Suprapubic skin (tissue), 4 donors: ENCODE measurements around the gene RPS6KA3. TPM values are rescaled to one million over a fixed set of nuclear protein-coding genes. Genes with fewer than 3 reads are reported as not detected.

ENCODE experiments used
- DNase-seq, 2 donors: peaks; one replicate each; pipeline ENCODE4 v3.0.0-alpha.2; 2019; ENCODE audit warnings: low spot score in 2 of 2
- H3K27ac ChIP-seq: fragments of 200-600 bp; sonication (generic); one replicate; pipeline ENCODE4 v1.5.1; 2019
- H3K27me3 ChIP-seq: fragments of 200-600 bp; sonication (generic); one replicate; pipeline ENCODE4 v1.5.1; 2019
- H3K36me3 ChIP-seq: fragments of 200-600 bp; sonication (generic); one replicate; pipeline ENCODE4 v1.5.1; 2019
- H3K4me1 ChIP-seq: fragments of 200-600 bp; sonication (generic); one replicate; pipeline ENCODE4 v1.5.1; 2019
- H3K4me3 ChIP-seq: fragments of 200-600 bp; sonication (generic); one replicate; pipeline ENCODE4 v1.5.1; 2019; ENCODE audit warnings: mild to moderate bottlenecking
- H3K9me3 ChIP-seq: fragments of 200-600 bp; sonication (generic); one replicate; pipeline ENCODE4 v1.5.1; 2019
- CTCF ChIP-seq, 2 donors: fragments of 200-600 bp in 1 of 2; fragments of 450-650 bp in 1 of 2; sonication (generic) in 1 of 2; IDR thresholded peaks; one replicate each; pipeline ENCODE4 v1.5.1; 2016 to 2019; ENCODE audit warnings: antibody characterized with exemption in 2 of 2, mild to moderate bottlenecking in 1 of 2, moderate library complexity in 1 of 2
- EP300 ChIP-seq: sonication (generic); formaldehyde crosslinking; IDR thresholded peaks from one replicate; pipeline ENCODE4 v1.6.1; 2017; ENCODE audit warnings: antibody characterized with exemption
- POLR2A ChIP-seq, 2 donors: fragments of 450-650 bp; IDR thresholded peaks; one replicate each; pipeline ENCODE4 v1.6.1; 2017; ENCODE audit warnings: antibody characterized with exemption in 2 of 2, mild to moderate bottlenecking in 2 of 2, moderate library complexity in 2 of 2
- POLR2AphosphoS5 ChIP-seq, 3 donors: sonication (generic); formaldehyde crosslinking; IDR thresholded peaks; one replicate each; pipeline ENCODE4 v1.6.1; 2017; ENCODE audit warnings: antibody characterized with exemption in 3 of 3
- WGBS: methylation state at CpG from one replicate; pipeline ENCODE4 v1.1.5; 2018; 5-methylcytosine and 5-hydroxymethylcytosine counted together
- total RNA-seq, 4 donors: library from RNA; depleted of rRNA; stranded (reverse); fragments of >200 nt; gene quantifications; one replicate each; pipeline ENCODE4 v1.1.0, GENCODE V29; 2016

RPS6KA3 gene
- total RNA-seq, 4 donors from 2014 or later, result 27.2 to 36.0 (median 32.2) TPM

- H3K9me3 ChIP-seq, result no peaks in the 10 kb centered on the region
- no peaks in the 10 kb centered on the region for H3K27me3 ChIP-seq
- 60% methylated on average over 8 of the region's 8 CpGs for WGBS
- TF ChIP-seq CTCF (IDR thresholded peaks at IDR 0.05) (no peak), EP300 (no peak), POLR2A (IDR thresholded peaks at IDR 0.05) (no peak), POLR2AphosphoS5 (IDR thresholded peaks at IDR 0.05) (no peak)
- no peak overlapping the region for H3K4me3 ChIP-seq
- no peak overlapping the region for H3K27ac ChIP-seq
- no peak for DNase-seq
- H3K36me3 ChIP-seq, result no peaks in the 10 kb centered on the region
- H3K4me1 ChIP-seq, result no peaks in the 10 kb centered on the region
These were observed 43.1 kb upstream of the RPS6KA3 start for GRCh38 chrX:20309806-20310205.

GRCh38 chrX:20306668-20307067 is 40.0 kb upstream of the RPS6KA3 start:
- Histone ChIP-seq H3K36me3 (no peaks in the 10 kb centered on the region), H3K4me1 (no peaks in the 10 kb centered on the region), H3K27ac (no peak overlapping the region), H3K9me3 (no peaks in the 10 kb centered on the region), H3K27me3 (no peaks in the 10 kb centered on the region), H3K4me3 (no peak overlapping the region)
- no peak for TF ChIP-seq POLR2A (IDR thresholded peaks at IDR 0.05)
- TF ChIP-seq POLR2AphosphoS5 (IDR thresholded peaks at IDR 0.05), result no peak
- TF ChIP-seq EP300, result no peak
- TF ChIP-seq CTCF (IDR thresholded peaks at IDR 0.05), result no peak
- DNase-seq, result no peak
- 50% methylated on average over 3 of the region's 3 CpGs for WGBS

- H3K4me3 ChIP-seq, result no peak overlapping the region
These were observed 34.1 kb upstream of the RPS6KA3 start for GRCh38 chrX:20300822-20301221.

GRCh38 chrX:20294957-20295356 is 28.2 kb upstream of the RPS6KA3 start:
- no peak overlapping the region for H3K27ac ChIP-seq
- H3K9me3 ChIP-seq, result no peaks in the 10 kb centered on the region
- no peaks in the 10 kb centered on the region for H3K27me3 ChIP-seq
- H3K4me1 ChIP-seq, result no peaks in the 10 kb centered on the region
- H3K4me3 ChIP-seq, result no peak overlapping the region
- 94% methylated on average over 2 of the region's 2 CpGs for WGBS
- DNase-seq, result no peak
- H3K36me3 ChIP-seq, result no peaks in the 10 kb centered on the region
- TF ChIP-seq EP300 (no peak), POLR2A (IDR thresholded peaks at IDR 0.05) (no peak), POLR2AphosphoS5 (IDR thresholded peaks at IDR 0.05) (no peak), CTCF (IDR thresholded peaks at IDR 0.05) (no peak)

More at GRCh38 chrX:20300822-20301221, 34.1 kb upstream of the RPS6KA3 start:
- 80% methylated on average over 5 of the region's 5 CpGs for WGBS
- DNase-seq, result no peak
- no peaks in the 10 kb centered on the region for H3K9me3 ChIP-seq
- no peak overlapping the region for H3K27ac ChIP-seq
- H3K4me1 ChIP-seq, result no peaks in the 10 kb centered on the region
- H3K36me3 ChIP-seq, result no peaks in the 10 kb centered on the region
- H3K27me3 ChIP-seq, result no peaks in the 10 kb centered on the region
- TF ChIP-seq POLR2AphosphoS5 (IDR thresholded peaks at IDR 0.05) (no peak), POLR2A (IDR thresholded peaks at IDR 0.05) (no peak), EP300 (no peak), CTCF (IDR thresholded peaks at IDR 0.05) (no peak)

- no peak for DNase-seq
- no peak for TF ChIP-seq POLR2AphosphoS5 (IDR thresholded peaks at IDR 0.05)
- no peak for TF ChIP-seq EP300
- no peak for TF ChIP-seq CTCF (IDR thresholded peaks at IDR 0.05)
- no peak for TF ChIP-seq POLR2A (IDR thresholded peaks at IDR 0.05)
- no peaks in the 10 kb centered on the region for H3K27me3 ChIP-seq
These were observed 27.6 kb upstream of the RPS6KA3 start for GRCh38 chrX:20294284-20294683.

More at GRCh38 chrX:20294284-20294683, 27.6 kb upstream of the RPS6KA3 start:
- no peaks in the 10 kb centered on the region for H3K36me3 ChIP-seq
- H3K9me3 ChIP-seq, result no peaks in the 10 kb centered on the region
- no peak overlapping the region for H3K27ac ChIP-seq
- no peaks in the 10 kb centered on the region for H3K4me1 ChIP-seq
- H3K4me3 ChIP-seq, result no peak overlapping the region
